ENCODE data around the gene AUTS2.

Gene AUTS2

DNA sequence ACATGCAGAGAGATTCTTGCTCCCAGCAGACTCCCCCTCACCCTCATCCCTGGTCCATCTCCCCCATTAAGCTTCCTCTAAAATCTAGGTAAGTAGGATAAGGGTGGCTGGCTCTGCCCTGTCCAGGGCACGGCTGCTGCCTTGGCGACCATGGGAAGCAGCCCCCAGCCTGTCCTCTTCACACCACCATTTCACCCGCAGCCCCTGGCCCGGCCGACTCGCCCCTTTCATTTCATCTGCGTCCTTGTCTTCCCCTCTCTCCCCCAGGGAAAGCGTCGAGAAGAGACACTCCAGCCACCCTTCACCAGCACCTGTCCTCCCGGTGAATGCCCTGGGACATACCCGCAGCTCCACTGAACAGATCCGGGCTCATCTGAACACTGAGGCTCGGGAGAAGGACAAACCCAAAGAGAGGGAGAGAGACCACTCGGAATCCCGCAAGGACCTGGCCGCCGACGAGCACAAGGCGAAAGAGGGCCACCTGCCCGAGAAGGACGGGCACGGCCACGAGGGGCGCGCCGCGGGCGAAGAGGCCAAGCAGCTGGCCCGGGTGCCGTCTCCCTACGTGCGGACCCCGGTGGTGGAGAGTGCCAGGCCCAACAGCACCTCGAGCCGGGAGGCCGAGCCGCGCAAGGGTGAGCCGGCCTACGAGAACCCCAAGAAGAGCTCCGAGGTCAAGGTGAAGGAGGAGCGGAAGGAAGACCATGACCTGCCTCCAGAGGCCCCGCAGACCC, 1191.4 kb downstream of the AUTS2 start:
- no peak overlapping the region for H3K4me3 ChIP-seq (replicated peaks in 1 of 2; ENCODE audit: low read depth in 2 of 2, low read length in 2 of 2)
- TF ChIP-seq, protein P1, sequence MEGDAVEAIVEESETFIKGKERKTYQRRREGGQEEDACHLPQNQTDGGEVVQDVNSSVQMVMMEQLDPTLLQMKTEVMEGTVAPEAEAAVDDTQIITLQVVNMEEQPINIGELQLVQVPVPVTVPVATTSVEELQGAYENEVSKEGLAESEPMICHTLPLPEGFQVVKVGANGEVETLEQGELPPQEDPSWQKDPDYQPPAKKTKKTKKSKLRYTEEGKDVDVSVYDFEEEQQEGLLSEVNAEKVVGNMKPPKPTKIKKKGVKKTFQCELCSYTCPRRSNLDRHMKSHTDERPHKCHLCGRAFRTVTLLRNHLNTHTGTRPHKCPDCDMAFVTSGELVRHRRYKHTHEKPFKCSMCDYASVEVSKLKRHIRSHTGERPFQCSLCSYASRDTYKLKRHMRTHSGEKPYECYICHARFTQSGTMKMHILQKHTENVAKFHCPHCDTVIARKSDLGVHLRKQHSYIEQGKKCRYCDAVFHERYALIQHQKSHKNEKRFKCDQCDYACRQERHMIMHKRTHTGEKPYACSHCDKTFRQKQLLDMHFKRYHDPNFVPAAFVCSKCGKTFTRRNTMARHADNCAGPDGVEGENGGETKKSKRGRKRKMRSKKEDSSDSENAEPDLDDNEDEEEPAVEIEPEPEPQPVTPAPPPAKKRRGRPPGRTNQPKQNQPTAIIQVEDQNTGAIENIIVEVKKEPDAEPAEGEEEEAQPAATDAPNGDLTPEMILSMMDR (IDR thresholded peaks at IDR 0.05; ENCODE audit: low read depth, low read length): no peak
- DNase-seq (ENCODE audit: low read depth in 2 of 2): no peak

DNA sequence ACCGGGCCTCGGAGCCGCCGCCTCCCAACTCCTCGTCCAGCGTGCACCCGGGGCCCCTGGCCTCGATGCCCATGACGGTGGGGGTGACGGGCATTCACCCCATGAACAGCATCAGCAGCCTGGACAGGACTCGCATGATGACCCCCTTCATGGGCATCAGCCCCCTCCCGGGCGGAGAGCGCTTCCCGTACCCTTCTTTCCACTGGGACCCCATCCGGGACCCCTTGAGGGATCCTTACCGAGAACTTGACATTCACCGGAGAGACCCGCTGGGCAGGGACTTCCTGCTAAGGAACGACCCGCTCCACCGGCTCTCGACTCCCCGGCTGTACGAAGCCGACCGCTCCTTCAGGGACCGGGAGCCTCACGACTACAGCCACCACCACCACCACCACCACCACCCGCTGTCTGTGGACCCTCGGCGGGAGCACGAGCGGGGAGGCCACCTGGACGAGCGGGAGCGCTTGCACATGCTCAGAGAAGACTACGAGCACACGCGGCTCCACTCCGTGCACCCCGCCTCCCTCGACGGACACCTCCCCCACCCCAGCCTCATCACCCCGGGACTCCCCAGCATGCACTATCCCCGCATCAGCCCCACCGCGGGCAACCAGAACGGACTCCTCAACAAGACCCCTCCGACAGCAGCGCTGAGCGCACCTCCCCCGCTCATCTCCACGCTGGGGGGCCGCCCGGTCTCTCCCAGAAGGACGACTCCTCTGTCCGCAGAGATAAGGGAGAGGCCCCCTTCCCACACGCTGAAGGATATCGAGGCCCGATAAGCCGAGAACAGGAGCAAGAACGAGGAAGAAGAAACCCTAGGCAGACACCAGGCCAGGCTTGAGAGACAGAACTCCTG, 1192.2 kb downstream of the AUTS2 start:
- DNase-seq (ENCODE audit: low read depth in 2 of 2): no peak
- TF ChIP-seq, protein P1 (IDR thresholded peaks at IDR 0.05; ENCODE audit: low read depth, low read length): no peak
- no peak overlapping the region for H3K4me3 ChIP-seq (replicated peaks in 1 of 2; ENCODE audit: low read depth in 2 of 2, low read length in 2 of 2)

DNA sequence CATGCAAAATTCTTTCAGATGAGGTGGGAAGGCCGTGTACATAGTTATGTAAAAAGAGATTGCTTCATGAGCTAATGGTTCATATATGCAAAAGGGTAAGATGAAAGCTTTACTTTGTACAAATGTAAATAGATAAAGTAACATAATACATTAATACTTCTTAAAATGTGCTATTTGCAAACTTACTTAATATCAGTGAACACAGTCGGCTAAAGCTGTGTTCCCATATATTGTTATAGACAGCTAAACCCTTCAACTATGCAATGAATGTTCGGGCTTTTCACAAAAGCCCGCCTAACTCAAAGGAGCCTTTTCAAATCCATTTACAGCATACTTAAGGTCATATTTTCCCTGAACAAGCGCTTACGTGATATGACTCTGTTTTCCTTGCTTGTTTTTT, 1193.1 kb downstream of the AUTS2 start:
- TF ChIP-seq, protein P1 (IDR thresholded peaks at IDR 0.05; ENCODE audit: low read depth, low read length): no peak
- no peak overlapping the region for H3K4me3 ChIP-seq (replicated peaks in 1 of 2; ENCODE audit: low read depth in 2 of 2, low read length in 2 of 2)
- DNase-seq (ENCODE audit: low read depth in 2 of 2): no peak

DNA sequence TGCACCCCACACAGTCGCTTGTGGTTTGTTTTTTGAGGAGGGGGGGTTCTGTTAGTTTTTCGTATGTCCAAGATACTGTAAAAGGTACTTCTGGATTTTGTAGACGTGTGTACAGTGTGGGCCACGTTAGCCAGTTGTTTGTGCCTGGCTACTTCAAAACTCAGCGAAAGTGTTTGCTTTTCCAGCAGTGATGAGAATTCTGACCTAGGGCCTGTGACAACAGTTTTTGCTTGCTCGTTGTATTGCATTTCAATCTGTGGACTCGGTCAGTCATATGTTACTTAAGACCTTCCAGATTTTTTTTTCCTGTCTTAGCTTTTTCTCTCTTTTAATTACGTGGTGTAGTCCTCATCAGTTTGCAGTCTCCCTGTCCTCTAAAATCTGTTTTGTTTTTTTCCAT, 1194.8 kb downstream of the AUTS2 start:
- TF ChIP-seq, protein P1 (IDR thresholded peaks at IDR 0.05; ENCODE audit: low read depth, low read length): no peak
- no peak for DNase-seq (ENCODE audit: low read depth in 2 of 2)
- H3K4me3 ChIP-seq (replicated peaks in 1 of 2; ENCODE audit: low read depth in 2 of 2, low read length in 2 of 2): no peak overlapping the region

DNA sequence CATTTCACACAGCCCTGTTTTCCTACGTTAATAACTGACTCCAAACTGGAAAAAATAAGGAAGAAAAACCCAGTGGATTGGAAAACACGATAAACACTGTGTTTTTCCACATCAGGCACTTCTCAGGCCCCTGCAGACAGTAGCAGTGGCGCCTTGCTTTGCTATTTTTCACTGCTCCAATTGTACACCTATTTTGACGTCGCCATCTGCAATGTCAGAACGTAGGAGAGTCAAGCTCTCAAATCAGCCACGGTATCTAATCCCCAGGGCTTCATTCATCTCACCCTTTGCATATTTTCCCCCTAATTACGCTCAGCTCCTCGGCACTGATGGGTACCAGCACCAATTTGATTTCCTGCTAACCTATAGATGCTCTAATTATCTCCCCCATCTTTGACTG, 1195.5 kb downstream of the AUTS2 start:
- no peak for DNase-seq (ENCODE audit: low read depth in 2 of 2)
- TF ChIP-seq, protein P1 (IDR thresholded peaks at IDR 0.05; ENCODE audit: low read depth, low read length): no peak
- no peak overlapping the region for H3K4me3 ChIP-seq (replicated peaks in 1 of 2; ENCODE audit: low read depth in 2 of 2, low read length in 2 of 2)

DNA sequence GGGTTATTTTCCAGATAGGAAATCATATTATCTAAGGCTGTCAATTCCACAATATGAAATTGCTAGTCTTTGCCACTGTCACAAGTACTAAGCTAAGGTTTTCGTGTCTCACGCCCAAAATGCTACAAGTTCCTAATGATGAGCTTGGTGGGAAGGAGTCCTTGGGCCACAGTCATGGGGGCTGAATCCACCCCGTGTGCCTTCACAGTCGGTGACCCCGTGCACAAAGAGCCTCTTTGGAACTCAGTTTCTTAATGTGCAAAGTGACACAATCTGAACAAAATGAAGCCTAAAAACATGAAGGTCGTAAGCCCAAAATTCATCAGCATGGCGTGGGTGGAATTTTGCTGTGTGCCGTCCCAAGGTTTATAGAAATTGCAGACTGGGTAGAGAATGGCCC, 1196.7 kb downstream of the AUTS2 start:
- DNase-seq (ENCODE audit: low read depth in 2 of 2): no peak
- H3K4me3 ChIP-seq (replicated peaks in 1 of 2; ENCODE audit: low read depth in 2 of 2, low read length in 2 of 2): no peak overlapping the region
- TF ChIP-seq, protein P1 (IDR thresholded peaks at IDR 0.05; ENCODE audit: low read depth, low read length): no peak
